ENCODE data around the gene ATP10A. TPM values are rescaled to one million over a fixed set of nuclear protein-coding genes. Genes with fewer than 3 reads are reported as not detected.
A peak's percentile ranks its signal among the peaks of the same experiment; 100 is the strongest.
"Not testable (repeated sequence)": the region's sequence is repeated elsewhere in the genome, so short reads cannot be mapped to it uniquely, and the experiment has no call there.

The ATP10A gene
- total RNA-seq, 1 donor from 2014 or later: 3.2 TPM

GRCh38 chr15:25859838-25860645, 3.1 kb downstream of the ATP10A start:
- H3K36me3 ChIP-seq: no peaks in the 10 kb centered on the region
- H3K27me3 ChIP-seq: no peaks in the 10 kb centered on the region
- intact Hi-C loops (cut with DNase I): no loop called here
- H3K27ac ChIP-seq: peak overlapping the region; percentile 7
- peaks cover 37% of the 10 kb centered on the region for H3K4me1 ChIP-seq
- TF ChIP-seq POLR2AphosphoS5 (IDR thresholded peaks at IDR 0.05; ENCODE audit: insufficient read depth in 1 of 2, low read depth in 1 of 2) (no peak), CTCF (IDR thresholded peaks at IDR 0.05) (no peak), POLR2A (IDR thresholded peaks at IDR 0.05) (no peak)
- no peaks in the 10 kb centered on the region for H3K9me3 ChIP-seq
- DNase-seq (ENCODE audit: extremely low spot score in 2 of 2): no peak
- no peak overlapping the region for H3K4me3 ChIP-seq

GRCh38 chr15:25858952-25859760, 4.0 kb downstream of the ATP10A start:
- no peak for DNase-seq (ENCODE audit: extremely low spot score in 2 of 2)
- H3K27ac ChIP-seq: no peak overlapping the region

GRCh38 chr15:25856059-25856458, 7.1 kb downstream of the ATP10A start:
- peaks cover 36% of the 10 kb centered on the region for H3K4me1 ChIP-seq
- H3K9me3 ChIP-seq; H3K27me3 ChIP-seq; DNase-seq (ENCODE audit: extremely low spot score in 2 of 2); H3K36me3 ChIP-seq; H3K4me3 ChIP-seq; H3K27ac ChIP-seq; intact Hi-C loops (cut with DNase I): not testable (repeated sequence)

More at GRCh38 chr15:25858952-25859760, 4.0 kb downstream of the ATP10A start:
- Histone ChIP-seq H3K4me3 (no peak overlapping the region), H3K36me3 (no peaks in the 10 kb centered on the region), H3K9me3 (no peaks in the 10 kb centered on the region), H3K27me3 (no peaks in the 10 kb centered on the region), H3K4me1 (peaks cover 37% of the 10 kb centered on the region)
- intact Hi-C loops (cut with DNase I): no loop called here
- no peak for TF ChIP-seq POLR2AphosphoS5 (IDR thresholded peaks at IDR 0.05; ENCODE audit: insufficient read depth in 1 of 2, low read depth in 1 of 2)
- no peak for TF ChIP-seq POLR2A (IDR thresholded peaks at IDR 0.05)
- TF ChIP-seq CTCF (IDR thresholded peaks at IDR 0.05): no peak

- intact Hi-C loops (cut with DNase I): no loop called here
Observed at GRCh38 chr15:25852661-25853524, 10.2 kb downstream of the ATP10A start.

More at GRCh38 chr15:25852661-25853524, 10.2 kb downstream of the ATP10A start:
- Histone ChIP-seq H3K4me1 (peaks cover 28% of the 10 kb centered on the region), H3K9me3 (no peaks in the 10 kb centered on the region), H3K4me3 (no peak overlapping the region), H3K27ac (peak overlapping the region; percentile 12), H3K27me3 (no peaks in the 10 kb centered on the region), H3K36me3 (no peaks in the 10 kb centered on the region)
- no peak for DNase-seq (ENCODE audit: extremely low spot score in 2 of 2)
- TF ChIP-seq CTCF (IDR thresholded peaks at IDR 0.05) (no peak), POLR2AphosphoS5 (IDR thresholded peaks at IDR 0.05; ENCODE audit: insufficient read depth in 1 of 2, low read depth in 1 of 2) (no peak), POLR2A (IDR thresholded peaks at IDR 0.05) (no peak)
